Measurements from ENCODE around the gene VAV2. TPM values are rescaled to one million over a fixed set of nuclear protein-coding genes. Genes with fewer than 3 reads are reported as not detected.

The VAV2 gene
- total and polyA plus RNA-seq, 2 of the 4 experiments (the other 2 are of a cell fraction) = 10.8 to 13.4 TPM

- no peak overlapping the region for H2AK5ac ChIP-seq (ENCODE audit: low read depth, low read length)
- no peak overlapping the region for H2BK15ac ChIP-seq (ENCODE audit: low read depth, low read length)
- no peak overlapping the region for H3K4me3 ChIP-seq (ENCODE audit: insufficient read depth, low read depth, low read length)
- H3K27me3 ChIP-seq (ENCODE audit: control insufficient read depth, insufficient read depth, low read length) = no peaks in the 10 kb centered on the region
- H4K91ac ChIP-seq (ENCODE audit: insufficient read depth, low read depth, low read length) = no peak overlapping the region
- BruUV-seq (replicated peaks) = no TSS peak
- H4K20me1 ChIP-seq (ENCODE audit: insufficient read depth, low read length) = peaks cover 74% of the 10 kb centered on the region
- H3K27ac ChIP-seq (ENCODE audit: insufficient read depth, low read length) = no peak overlapping the region
- no peak overlapping the region for H2AFZ ChIP-seq (replicated peaks; ENCODE audit: low read length, poor library complexity)
- no peaks in the 10 kb centered on the region for H3K9me3 ChIP-seq (ENCODE audit: control insufficient read depth, insufficient read depth, low read length)
- no peaks in the 10 kb centered on the region for H3K36me3 ChIP-seq (ENCODE audit: control insufficient read depth, insufficient read depth, low read length)
- no peak overlapping the region for H3K4ac ChIP-seq (ENCODE audit: low read depth, low read length)
- POLR2A ChIA-PET (ENCODE audit: unreplicated experiment) = no interaction called here
- dilution Hi-C loops (cut with HindIII; ENCODE audit: low sequenced_read_pairs, unreplicated experiment) (no loop called here), intact Hi-C loops (cut with micrococcal nuclease) (no loop called here), in situ Hi-C loops (cut with MboI; ENCODE audit: low sequenced_read_pairs) (no loop called here)
- H3K18ac ChIP-seq (ENCODE audit: low read depth, low read length) = no peak overlapping the region
- no peak for ATAC-seq (ENCODE audit: low read depth)
- H3K23ac ChIP-seq (ENCODE audit: low read depth, low read length) = no peak overlapping the region
- no peak overlapping the region for H3K4me2 ChIP-seq (ENCODE audit: low read depth, low read length)
- H3K79me1 ChIP-seq (ENCODE audit: low read depth in 1 of 2, low read length in 2 of 2) = peaks cover 23 to 75% of the 10 kb centered on the region in 2 experiments
- TF ChIP-seq, protein P1, sequence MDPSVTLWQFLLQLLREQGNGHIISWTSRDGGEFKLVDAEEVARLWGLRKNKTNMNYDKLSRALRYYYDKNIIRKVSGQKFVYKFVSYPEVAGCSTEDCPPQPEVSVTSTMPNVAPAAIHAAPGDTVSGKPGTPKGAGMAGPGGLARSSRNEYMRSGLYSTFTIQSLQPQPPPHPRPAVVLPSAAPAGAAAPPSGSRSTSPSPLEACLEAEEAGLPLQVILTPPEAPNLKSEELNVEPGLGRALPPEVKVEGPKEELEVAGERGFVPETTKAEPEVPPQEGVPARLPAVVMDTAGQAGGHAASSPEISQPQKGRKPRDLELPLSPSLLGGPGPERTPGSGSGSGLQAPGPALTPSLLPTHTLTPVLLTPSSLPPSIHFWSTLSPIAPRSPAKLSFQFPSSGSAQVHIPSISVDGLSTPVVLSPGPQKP (IDR thresholded peaks at IDR 0.05; ENCODE audit: borderline replicate concordance, low read depth, low read length) = no peak
- TF ChIP-seq RCOR1 (IDR thresholded peaks at IDR 0.05; ENCODE audit: insufficient replicate concordance, low read length) = no peak
- no peak for TF ChIP-seq RFX5 (IDR thresholded peaks at IDR 0.05; ENCODE audit: low read depth, low read length)
- no peak for DNase-seq
- no peak overlapping the region for H3K9ac ChIP-seq (ENCODE audit: low read depth, low read length)
- 93% methylated on average over 7 of the region's 14 CpGs; no CpG with 5 or more reads in 1 of the 2 experiments for WGBS, 2 experiments (ENCODE audit: extremely low coverage in 2 of 2, insufficient read length in 1 of 2)
- no peak overlapping the region for H4K5ac ChIP-seq (ENCODE audit: low read depth, low read length)
- no peak overlapping the region for H2BK120ac ChIP-seq (ENCODE audit: low read depth, low read length)
- H3K56ac ChIP-seq (ENCODE audit: extremely low read depth, insufficient read depth, low read length) = no peak overlapping the region
- H3K4me1 ChIP-seq (ENCODE audit: control insufficient read depth, insufficient read depth, low read length) = peaks cover 4% of the 10 kb centered on the region; the same call in 1 of the 2 replicates
- CTCF ChIA-PET = no interaction called here
- no peak overlapping the region for H2BK20ac ChIP-seq (ENCODE audit: low read depth, low read length)
- no peak overlapping the region for H2AK9ac ChIP-seq (replicated peaks; ENCODE audit: low read depth, low read length, poor library complexity)
- H3K9me1 ChIP-seq (ENCODE audit: insufficient read depth, low read length) = peaks cover 19% of the 10 kb centered on the region
- H3K14ac ChIP-seq (replicated peaks; ENCODE audit: low read depth, low read length) = no peak overlapping the region
- H4K8ac ChIP-seq (ENCODE audit: low read depth in 2 of 2, low read length in 2 of 2) = no peak overlapping the region
- no peak overlapping the region for H2BK5ac ChIP-seq (ENCODE audit: low read depth, low read length, poor library complexity, severe bottlenecking)
These were observed 4.7 kb downstream of the VAV2 start for GRCh38 chr9:133987446-133987788.
